Measurements from ENCODE around the gene WWOX. TPM values are rescaled to one million over a fixed set of nuclear protein-coding genes. Genes with fewer than 3 reads are reported as not detected.
A peak's percentile ranks its signal among the peaks of the same experiment; 100 is the strongest.

The WWOX gene
- polyA plus RNA-seq, 4 donors: 4.9 to 15.8 (median 7.0) TPM

DNA sequence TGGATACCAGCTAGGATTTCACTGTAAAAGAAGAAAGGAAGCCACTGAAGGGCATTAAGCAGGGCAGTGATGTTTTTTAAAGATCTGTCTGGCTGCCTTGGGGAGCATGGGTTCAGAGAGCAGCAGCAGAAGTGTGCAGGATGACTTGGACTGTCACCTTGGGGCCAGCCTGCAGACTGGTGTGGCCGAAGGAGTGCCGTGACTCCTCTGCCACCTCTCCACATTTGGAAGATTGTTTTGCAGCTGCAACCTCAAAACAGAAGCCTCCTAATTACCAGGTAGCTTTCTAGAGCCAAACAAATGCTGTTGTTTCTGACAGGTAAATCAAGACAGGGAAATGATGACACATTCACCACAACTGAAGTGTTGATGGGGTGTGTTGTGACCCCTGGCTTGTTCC, 681.4 kb downstream of the WWOX start:
- no peaks in the 10 kb centered on the region for H3K27me3 ChIP-seq (ENCODE audit: control insufficient read depth in 3 of 3, insufficient read depth in 3 of 3, low read length in 3 of 3)
- no peak overlapping the region for H3K27ac ChIP-seq (ENCODE audit: low read depth in 1 of 3, low read length in 2 of 3)
- no peaks in the 10 kb centered on the region for H3K36me3 ChIP-seq (ENCODE audit: control insufficient read depth in 3 of 3, insufficient read depth in 2 of 3, low read depth in 1 of 3, low read length in 3 of 3)
- H3K4me1 ChIP-seq (ENCODE audit: control insufficient read depth in 3 of 3, insufficient read depth in 2 of 3, low read depth in 1 of 3, low read length in 2 of 3): peaks cover 0 to 7% (median 0%) of the 10 kb centered on the region in 3 donors
- H3K4me3 ChIP-seq (ENCODE audit: low read depth in 1 of 3, low read length in 3 of 3): no peak overlapping the region
- H3K9me3 ChIP-seq (ENCODE audit: control insufficient read depth in 2 of 2, insufficient read depth in 1 of 2, low read depth in 1 of 2, low read length in 1 of 2): peaks cover 0 to 2% of the 10 kb centered on the region in 2 donors
- no peak for FAIRE-seq
- 79 to 91% (median 87%) methylated on average over 2 of the region's 2 CpGs for WGBS, 3 donors
- DNase-seq: no peak

DNA sequence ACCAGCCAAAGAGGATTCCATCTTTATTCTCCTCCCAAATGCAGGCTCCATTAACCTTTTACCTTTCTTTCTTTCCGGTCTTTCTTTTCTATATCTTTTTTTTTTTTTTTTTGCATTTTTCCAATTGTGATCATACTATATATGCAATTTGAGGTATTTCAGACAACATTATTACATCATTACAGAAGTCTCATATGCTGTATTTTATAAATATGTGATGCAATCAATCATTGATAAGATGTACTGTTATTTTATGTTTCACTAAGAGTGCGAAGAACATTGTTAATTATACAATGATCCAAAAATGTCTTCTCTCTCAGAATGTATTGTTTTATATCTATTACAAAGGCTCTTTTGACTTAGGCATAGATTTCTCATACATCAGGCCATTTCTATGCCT, 683.1 kb downstream of the WWOX start:
- Histone ChIP-seq H3K36me3 (ENCODE audit: control insufficient read depth in 3 of 3, insufficient read depth in 2 of 3, low read depth in 1 of 3, low read length in 3 of 3) (no peaks in the 10 kb centered on the region), H3K9me3 (ENCODE audit: control insufficient read depth in 2 of 2, insufficient read depth in 1 of 2, low read depth in 1 of 2, low read length in 1 of 2) (no peaks in the 10 kb centered on the region), H3K27ac (ENCODE audit: low read depth in 1 of 3, low read length in 2 of 3) (no peak overlapping the region), H3K27me3 (ENCODE audit: control insufficient read depth in 3 of 3, insufficient read depth in 3 of 3, low read length in 3 of 3) (no peaks in the 10 kb centered on the region), H3K4me3 (ENCODE audit: low read depth in 1 of 3, low read length in 3 of 3) (no peak overlapping the region), H3K4me1 (ENCODE audit: control insufficient read depth in 3 of 3, insufficient read depth in 2 of 3, low read depth in 1 of 3, low read length in 2 of 3) (peaks cover 0 to 6% (median 0%) of the 10 kb centered on the region in 3 donors)
- no peak for DNase-seq
- WGBS, 3 donors: 91 to 93% (median 92%) methylated on average over 2 of the region's 2 CpGs
- no peak for FAIRE-seq

DNA sequence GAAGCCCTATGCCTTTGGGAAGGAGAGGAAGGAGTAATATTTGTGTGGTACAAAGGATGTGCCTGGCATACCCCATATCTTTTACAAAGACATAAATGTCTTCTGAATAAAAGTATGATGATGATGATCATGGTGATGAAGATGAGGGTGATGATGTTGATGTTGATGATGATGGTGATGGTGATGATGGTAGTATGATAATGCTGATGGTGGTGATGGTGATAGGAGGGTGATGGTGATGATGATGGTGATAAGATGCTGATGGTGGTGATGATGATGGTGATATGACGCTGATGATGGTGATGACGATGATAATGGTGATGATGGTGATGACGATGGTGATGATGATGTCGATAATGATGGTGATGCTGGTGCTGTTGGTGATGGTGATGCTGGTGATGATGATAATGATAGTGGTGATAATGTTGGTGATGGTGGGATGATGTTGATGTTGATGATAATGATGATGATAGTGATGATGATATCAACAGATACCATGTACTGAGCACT, 684.2 kb downstream of the WWOX start:
- no peak for DNase-seq
- 80 to 89% (median 82%) methylated on average over 4 of the region's 4 CpGs for WGBS, 3 donors
- no peak overlapping the region for H3K27ac ChIP-seq (ENCODE audit: low read depth in 1 of 3, low read length in 2 of 3)
- H3K4me1 ChIP-seq (ENCODE audit: control insufficient read depth in 3 of 3, insufficient read depth in 2 of 3, low read depth in 1 of 3, low read length in 2 of 3): peaks cover 0 to 1% (median 0%) of the 10 kb centered on the region in 3 donors
- no peak overlapping the region for H3K4me3 ChIP-seq (ENCODE audit: low read depth in 1 of 3, low read length in 3 of 3)
- no peaks in the 10 kb centered on the region for H3K36me3 ChIP-seq (ENCODE audit: control insufficient read depth in 3 of 3, insufficient read depth in 2 of 3, low read depth in 1 of 3, low read length in 3 of 3)
- no peaks in the 10 kb centered on the region for H3K27me3 ChIP-seq (ENCODE audit: control insufficient read depth in 3 of 3, insufficient read depth in 3 of 3, low read length in 3 of 3)
- no peak for FAIRE-seq
- H3K9me3 ChIP-seq (ENCODE audit: control insufficient read depth in 2 of 2, insufficient read depth in 1 of 2, low read depth in 1 of 2, low read length in 1 of 2): no peaks in the 10 kb centered on the region

DNA sequence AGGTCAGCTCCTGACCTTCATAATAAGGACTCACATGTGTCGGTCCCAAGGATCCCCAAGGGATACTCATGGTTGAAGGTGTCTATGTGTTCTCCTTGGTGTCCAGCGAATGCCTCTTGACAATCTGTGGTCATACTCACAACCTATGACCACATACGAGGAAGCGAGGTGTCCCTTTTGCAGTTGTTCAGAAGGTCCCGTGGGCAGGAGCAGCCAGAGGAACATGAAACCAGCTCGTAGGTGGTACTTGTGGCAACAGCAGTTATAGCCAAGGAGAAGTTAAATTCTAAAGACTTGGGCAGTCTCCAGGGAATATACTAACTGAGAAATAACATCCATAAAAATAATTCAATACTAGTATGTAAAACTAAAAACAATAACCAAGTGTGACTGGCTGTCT, 685.3 kb downstream of the WWOX start:
- DNase-seq: no peak
- no peak overlapping the region for H3K4me3 ChIP-seq (ENCODE audit: low read depth in 1 of 3, low read length in 3 of 3)
- H3K9me3 ChIP-seq (ENCODE audit: control insufficient read depth in 2 of 2, insufficient read depth in 1 of 2, low read depth in 1 of 2, low read length in 1 of 2): no peaks in the 10 kb centered on the region
- H3K36me3 ChIP-seq (ENCODE audit: control insufficient read depth in 3 of 3, insufficient read depth in 2 of 3, low read depth in 1 of 3, low read length in 3 of 3): no peaks in the 10 kb centered on the region
- 68 to 81% (median 78%) methylated on average over 6 of the region's 6 CpGs for WGBS, 3 donors
- H3K27ac ChIP-seq (ENCODE audit: low read depth in 1 of 3, low read length in 2 of 3): no peak overlapping the region
- H3K27me3 ChIP-seq (ENCODE audit: control insufficient read depth in 3 of 3, insufficient read depth in 3 of 3, low read length in 3 of 3): no peaks in the 10 kb centered on the region
- peaks cover 0 to 3% (median 0%) of the 10 kb centered on the region in 3 donors for H3K4me1 ChIP-seq (ENCODE audit: control insufficient read depth in 3 of 3, insufficient read depth in 2 of 3, low read depth in 1 of 3, low read length in 2 of 3)
- no peak for FAIRE-seq

DNA sequence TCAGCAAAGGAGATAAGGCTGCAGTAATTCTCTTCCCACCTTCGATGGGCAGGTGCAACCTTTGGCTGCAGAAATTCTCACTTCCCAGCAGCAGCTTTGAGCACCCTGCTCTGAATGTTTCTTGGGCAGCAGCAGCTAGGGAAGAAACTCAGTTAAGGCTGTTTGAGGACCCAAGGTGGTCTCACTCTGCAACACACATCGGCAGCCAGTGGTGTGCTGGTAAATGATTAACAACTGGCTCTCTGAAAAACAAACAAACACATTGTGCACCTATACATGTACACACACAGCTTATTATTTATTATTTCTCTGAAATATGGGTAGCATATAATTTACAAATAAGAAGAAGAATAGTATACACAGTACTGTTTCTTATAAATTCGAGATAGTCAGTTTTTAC, 685.8 kb downstream of the WWOX start:
- Histone ChIP-seq H3K4me1 (ENCODE audit: control insufficient read depth in 3 of 3, insufficient read depth in 2 of 3, low read depth in 1 of 3, low read length in 2 of 3) (peaks cover 0 to 3% (median 0%) of the 10 kb centered on the region in 3 donors), H3K27me3 (ENCODE audit: control insufficient read depth in 3 of 3, insufficient read depth in 3 of 3, low read length in 3 of 3) (no peaks in the 10 kb centered on the region), H3K36me3 (ENCODE audit: control insufficient read depth in 3 of 3, insufficient read depth in 2 of 3, low read depth in 1 of 3, low read length in 3 of 3) (no peaks in the 10 kb centered on the region), H3K9me3 (ENCODE audit: control insufficient read depth in 2 of 2, insufficient read depth in 1 of 2, low read depth in 1 of 2, low read length in 1 of 2) (no peaks in the 10 kb centered on the region), H3K27ac (ENCODE audit: low read depth in 1 of 3, low read length in 2 of 3) (no peak overlapping the region), H3K4me3 (ENCODE audit: low read depth in 1 of 3, low read length in 3 of 3) (no peak overlapping the region)
- WGBS, 3 donors: 43 to 67% (median 63%) methylated on average over 3 of the region's 3 CpGs
- DNase-seq: peak in 1 of 2 donors; percentile 9
- no peak for FAIRE-seq

DNA sequence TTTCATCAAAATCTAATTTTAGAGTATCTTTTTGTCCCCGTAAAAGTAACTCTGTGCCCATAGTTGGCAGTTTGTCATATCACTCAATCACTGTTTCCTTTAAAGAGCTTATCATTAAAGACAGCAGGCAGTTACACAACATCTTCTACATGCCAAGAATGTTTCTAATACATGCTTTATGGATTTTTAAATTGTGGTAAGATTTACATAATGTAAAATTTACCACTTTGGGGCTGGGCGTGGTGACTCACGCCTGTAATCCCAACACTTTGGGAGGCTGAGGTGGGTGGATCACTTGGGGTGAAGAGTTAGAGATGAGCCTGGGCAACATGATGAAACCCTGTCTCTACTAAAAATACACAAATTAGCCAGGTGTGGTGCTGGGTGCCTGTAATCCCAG, 687.2 kb downstream of the WWOX start:
- DNase-seq (no peak), FAIRE-seq (no peak)
- H3K36me3 ChIP-seq (ENCODE audit: control insufficient read depth in 3 of 3, insufficient read depth in 2 of 3, low read depth in 1 of 3, low read length in 3 of 3): no peaks in the 10 kb centered on the region
- no peak overlapping the region for H3K27ac ChIP-seq (ENCODE audit: low read depth in 1 of 3, low read length in 2 of 3)
- H3K4me1 ChIP-seq (ENCODE audit: control insufficient read depth in 3 of 3, insufficient read depth in 2 of 3, low read depth in 1 of 3, low read length in 2 of 3): peaks cover 0 to 3% (median 0%) of the 10 kb centered on the region in 3 donors
- no peak overlapping the region for H3K4me3 ChIP-seq (ENCODE audit: low read depth in 1 of 3, low read length in 3 of 3)
- 61 to 70% (median 61%) methylated on average over 3 of the region's 3 CpGs for WGBS, 3 donors
- no peaks in the 10 kb centered on the region for H3K9me3 ChIP-seq (ENCODE audit: control insufficient read depth in 2 of 2, insufficient read depth in 1 of 2, low read depth in 1 of 2, low read length in 1 of 2)
- H3K27me3 ChIP-seq (ENCODE audit: control insufficient read depth in 3 of 3, insufficient read depth in 3 of 3, low read length in 3 of 3): no peaks in the 10 kb centered on the region

DNA sequence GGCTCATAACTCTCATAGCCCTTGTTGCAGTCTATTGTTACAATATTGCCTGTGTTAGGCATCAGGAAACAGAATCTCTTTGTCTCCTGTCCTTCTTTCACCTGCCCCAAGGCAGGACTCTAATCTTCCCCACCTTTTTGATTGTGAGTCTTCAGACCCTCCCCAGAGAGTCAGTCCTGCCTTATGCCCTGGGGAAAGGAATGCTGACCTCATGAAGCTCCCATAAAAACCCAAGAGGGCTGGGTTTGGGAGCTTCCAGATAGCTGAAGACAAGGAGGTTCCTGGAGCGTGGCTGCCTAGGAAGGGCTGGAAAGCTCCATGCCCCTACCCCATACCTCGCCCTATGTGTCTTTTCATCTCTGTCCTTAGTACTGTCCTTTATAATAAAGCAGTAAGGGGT, 688.8 kb downstream of the WWOX start:
- no peak for FAIRE-seq

DNA sequence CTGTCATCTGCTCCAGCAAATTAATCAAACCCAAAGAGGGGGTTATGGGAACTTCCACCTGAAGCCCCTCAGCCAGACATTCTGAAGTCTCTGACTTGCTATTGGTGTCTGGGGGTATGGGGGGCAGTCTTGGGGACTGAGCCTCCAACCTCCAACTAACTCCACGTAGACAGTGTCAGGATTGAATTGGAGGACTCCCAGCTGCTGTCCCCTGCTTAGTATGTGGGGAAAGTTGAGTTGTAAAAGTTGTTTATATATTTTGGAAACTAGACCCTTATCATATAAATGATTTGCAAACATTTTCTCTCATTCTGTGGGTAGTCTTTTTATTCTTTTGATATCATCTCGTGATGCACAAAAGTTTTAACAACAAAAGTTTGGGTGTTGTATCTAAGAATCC, 689.2 kb downstream of the WWOX start:
- 67 to 81% (median 77%) methylated on average over 2 of the region's 2 CpGs for WGBS, 3 donors
- FAIRE-seq (no peak), DNase-seq (no peak)
- Histone ChIP-seq H3K4me3 (ENCODE audit: low read depth in 1 of 3, low read length in 3 of 3) (no peak overlapping the region), H3K27me3 (ENCODE audit: control insufficient read depth in 3 of 3, insufficient read depth in 3 of 3, low read length in 3 of 3) (no peaks in the 10 kb centered on the region), H3K36me3 (ENCODE audit: control insufficient read depth in 3 of 3, insufficient read depth in 2 of 3, low read depth in 1 of 3, low read length in 3 of 3) (no peaks in the 10 kb centered on the region), H3K27ac (ENCODE audit: low read depth in 1 of 3, low read length in 2 of 3) (no peak overlapping the region), H3K9me3 (ENCODE audit: control insufficient read depth in 2 of 2, insufficient read depth in 1 of 2, low read depth in 1 of 2, low read length in 1 of 2) (no peaks in the 10 kb centered on the region), H3K4me1 (ENCODE audit: control insufficient read depth in 3 of 3, insufficient read depth in 2 of 3, low read depth in 1 of 3, low read length in 2 of 3) (peaks cover 0 to 3% (median 0%) of the 10 kb centered on the region in 3 donors)

More for the DNA sequence above, 688.8 kb downstream of the WWOX start:
- Histone ChIP-seq H3K27ac (ENCODE audit: low read depth in 1 of 3, low read length in 2 of 3) (no peak overlapping the region), H3K9me3 (ENCODE audit: control insufficient read depth in 2 of 2, insufficient read depth in 1 of 2, low read depth in 1 of 2, low read length in 1 of 2) (no peaks in the 10 kb centered on the region), H3K4me1 (ENCODE audit: control insufficient read depth in 3 of 3, insufficient read depth in 2 of 3, low read depth in 1 of 3, low read length in 2 of 3) (peaks cover 0 to 3% (median 0%) of the 10 kb centered on the region in 3 donors), H3K4me3 (ENCODE audit: low read depth in 1 of 3, low read length in 3 of 3) (no peak overlapping the region), H3K27me3 (ENCODE audit: control insufficient read depth in 3 of 3, insufficient read depth in 3 of 3, low read length in 3 of 3) (no peaks in the 10 kb centered on the region), H3K36me3 (ENCODE audit: control insufficient read depth in 3 of 3, insufficient read depth in 2 of 3, low read depth in 1 of 3, low read length in 3 of 3) (no peaks in the 10 kb centered on the region)
- no peak for DNase-seq
- 93 to 100% (median 98%) methylated on average over 2 of the region's 2 CpGs for WGBS, 3 donors

DNA sequence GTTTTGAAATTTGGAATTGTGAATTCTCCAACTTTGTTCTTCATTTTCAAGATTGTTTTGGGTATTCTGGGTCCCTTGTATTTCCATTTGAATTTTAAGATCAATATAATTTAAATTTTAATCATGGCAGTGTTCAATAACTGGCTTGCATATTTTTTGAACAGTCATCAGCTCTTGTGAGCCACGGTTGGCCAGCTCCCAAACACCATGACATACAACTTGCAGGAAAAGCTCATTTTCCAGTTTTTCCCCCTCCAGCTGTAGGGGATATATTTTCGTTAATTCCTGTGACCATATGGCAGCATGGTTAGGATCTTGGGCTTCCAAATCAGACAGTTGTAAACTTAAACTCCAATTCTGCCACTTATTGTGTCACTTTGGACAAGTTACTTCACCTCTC, 690.1 kb downstream of the WWOX start:
- DNase-seq (no peak), FAIRE-seq (no peak)
- Histone ChIP-seq H3K27ac (ENCODE audit: low read depth in 1 of 3, low read length in 2 of 3) (no peak overlapping the region), H3K27me3 (ENCODE audit: control insufficient read depth in 3 of 3, insufficient read depth in 3 of 3, low read length in 3 of 3) (no peaks in the 10 kb centered on the region), H3K9me3 (ENCODE audit: control insufficient read depth in 2 of 2, insufficient read depth in 1 of 2, low read depth in 1 of 2, low read length in 1 of 2) (no peaks in the 10 kb centered on the region), H3K4me3 (ENCODE audit: low read depth in 1 of 3, low read length in 3 of 3) (no peak overlapping the region), H3K4me1 (ENCODE audit: control insufficient read depth in 3 of 3, insufficient read depth in 2 of 3, low read depth in 1 of 3, low read length in 2 of 3) (peaks cover 0 to 3% (median 0%) of the 10 kb centered on the region in 3 donors), H3K36me3 (ENCODE audit: control insufficient read depth in 3 of 3, insufficient read depth in 2 of 3, low read depth in 1 of 3, low read length in 3 of 3) (no peaks in the 10 kb centered on the region)
- WGBS, 3 donors: 28 to 77% (median 49%) methylated on average over 2 of the region's 2 CpGs
